Osteoblast (primary cell): Measurements from ENCODE around the gene TM7SF2. TPM values are rescaled to one million over a fixed set of nuclear protein-coding genes. Genes with fewer than 3 reads are reported as not detected.

Experiments used
- DNase-seq: peaks from one replicate; pipeline ENCODE4 v3.0.0; 2011; ENCODE audit warnings: low spot score, mixed read lengths; ENCODE audit not compliant: insufficient read length; ENCODE audit errors: missing footprints
- H2AFZ ChIP-seq: 2 replicates; pipeline ENCODE4 v1.6.0; 2011; ENCODE audit warnings: mild to moderate bottlenecking, low read length
- H3K27ac ChIP-seq: 2 replicates; pipeline ENCODE4 v1.5.1; 2011; ENCODE audit warnings: mild to moderate bottlenecking, low read depth, low read length, moderate library complexity
- H3K27me3 ChIP-seq: 2 replicates; pipeline ENCODE4 v1.6.0; 2012; ENCODE audit warnings: mild to moderate bottlenecking, control low read depth, inconsistent platforms, low read length, moderate library complexity; ENCODE audit not compliant: insufficient read depth
- H3K36me3 ChIP-seq: 2 replicates; pipeline ENCODE4 v1.5.1; 2011; ENCODE audit warnings: mild to moderate bottlenecking, low read length, control low read depth, moderate library complexity; ENCODE audit not compliant: insufficient read depth
- H3K4me1 ChIP-seq: 2 replicates; pipeline ENCODE4 v1.5.1; 2011; ENCODE audit warnings: mild to moderate bottlenecking, low read length, control low read depth, moderate library complexity; ENCODE audit not compliant: insufficient read depth
- H3K4me2 ChIP-seq: 2 replicates; pipeline ENCODE4 v1.6.0; 2011; ENCODE audit warnings: mild to moderate bottlenecking, low read length; ENCODE audit not compliant: insufficient read depth
- H3K4me3 ChIP-seq: fragments of 200-600 bp; sonication (generic); 3 replicates; pipeline ENCODE4 v1.5.1; 2012; ENCODE audit warnings: mild to moderate bottlenecking, low read length, inconsistent platforms; ENCODE audit not compliant: insufficient read depth
- H3K79me2 ChIP-seq: 2 replicates; pipeline ENCODE4 v1.6.0; 2012; ENCODE audit warnings: mild to moderate bottlenecking, low read length, control low read depth, inconsistent platforms; ENCODE audit not compliant: insufficient read depth
- H3K9me3 ChIP-seq: 2 replicates; pipeline ENCODE4 v1.5.1; 2011; ENCODE audit warnings: low read depth, low read length, control low read depth
- H4K20me1 ChIP-seq: 2 replicates; pipeline ENCODE4 v1.6.0; 2012; ENCODE audit warnings: mild to moderate bottlenecking, low read length, control low read depth; ENCODE audit not compliant: insufficient read depth
- CTCF ChIP-seq: IDR thresholded peaks from 2 replicates; pipeline ENCODE4 v1.5.1; 2011; ENCODE audit warnings: mild to moderate bottlenecking, low read depth, low read length, moderate library complexity; ENCODE audit errors: extremely low read depth
- total RNA-seq: library from RNA; depleted of rRNA; stranded (reverse); fragments of >200 nt; gene quantifications from 2 replicates; pipeline ENCODE4 v1.2.3, GENCODE V29; 2012

The TM7SF2 gene
- total RNA-seq, 1 donor: 10.1 TPM

GRCh38 chr11:65134952-65135632 is 23.4 kb downstream of the TM7SF2 start:
- H4K20me1 ChIP-seq: peaks cover 32% of the 10 kb centered on the region
- H2AFZ ChIP-seq: peak overlapping the region; percentile 93
- no peaks in the 10 kb centered on the region for H3K27me3 ChIP-seq
- peak overlapping the region; percentile 85 for H3K4me2 ChIP-seq
- H3K79me2 ChIP-seq: peaks cover 49% of the 10 kb centered on the region
- no peak for TF ChIP-seq CTCF
- no peaks in the 10 kb centered on the region for H3K9me3 ChIP-seq
- H3K4me3 ChIP-seq: peak overlapping the region; percentile 96
- DNase-seq: peak; percentile 98
- H3K4me1 ChIP-seq: peaks cover 18% of the 10 kb centered on the region
- H3K36me3 ChIP-seq: peaks cover 26% of the 10 kb centered on the region
- peak overlapping the region; percentile 99 for H3K27ac ChIP-seq

GRCh38 chr11:65135633-65136145 is 24.0 kb downstream of the TM7SF2 start:
- H3K79me2 ChIP-seq: peaks cover 45% of the 10 kb centered on the region
- no peaks in the 10 kb centered on the region for H3K27me3 ChIP-seq
- peaks cover 31% of the 10 kb centered on the region for H4K20me1 ChIP-seq
- peaks cover 22% of the 10 kb centered on the region for H3K36me3 ChIP-seq
- TF ChIP-seq CTCF: no peak
- H3K4me3 ChIP-seq: peak overlapping the region; percentile 96
- no peak for DNase-seq
- peaks cover 18% of the 10 kb centered on the region for H3K4me1 ChIP-seq
- H3K9me3 ChIP-seq: no peaks in the 10 kb centered on the region
- peak overlapping the region; percentile 85 for H3K4me2 ChIP-seq
- peak overlapping the region; percentile 78 for H2AFZ ChIP-seq
- H3K27ac ChIP-seq: peak overlapping the region; percentile 99

GRCh38 chr11:65136515-65137096 is 24.9 kb downstream of the TM7SF2 start:
- no peaks in the 10 kb centered on the region for H3K9me3 ChIP-seq
- peaks cover 36% of the 10 kb centered on the region for H3K79me2 ChIP-seq
- no peak for TF ChIP-seq CTCF
- peaks cover 13% of the 10 kb centered on the region for H3K36me3 ChIP-seq
- H3K4me2 ChIP-seq: no peak overlapping the region
- no peak overlapping the region for H3K4me3 ChIP-seq
- peaks cover 18% of the 10 kb centered on the region for H3K4me1 ChIP-seq
- peaks cover 6% of the 10 kb centered on the region for H3K27me3 ChIP-seq
- H2AFZ ChIP-seq: no peak overlapping the region
- H3K27ac ChIP-seq: no peak overlapping the region
- DNase-seq: no peak
- peaks cover 23% of the 10 kb centered on the region for H4K20me1 ChIP-seq

DNA sequence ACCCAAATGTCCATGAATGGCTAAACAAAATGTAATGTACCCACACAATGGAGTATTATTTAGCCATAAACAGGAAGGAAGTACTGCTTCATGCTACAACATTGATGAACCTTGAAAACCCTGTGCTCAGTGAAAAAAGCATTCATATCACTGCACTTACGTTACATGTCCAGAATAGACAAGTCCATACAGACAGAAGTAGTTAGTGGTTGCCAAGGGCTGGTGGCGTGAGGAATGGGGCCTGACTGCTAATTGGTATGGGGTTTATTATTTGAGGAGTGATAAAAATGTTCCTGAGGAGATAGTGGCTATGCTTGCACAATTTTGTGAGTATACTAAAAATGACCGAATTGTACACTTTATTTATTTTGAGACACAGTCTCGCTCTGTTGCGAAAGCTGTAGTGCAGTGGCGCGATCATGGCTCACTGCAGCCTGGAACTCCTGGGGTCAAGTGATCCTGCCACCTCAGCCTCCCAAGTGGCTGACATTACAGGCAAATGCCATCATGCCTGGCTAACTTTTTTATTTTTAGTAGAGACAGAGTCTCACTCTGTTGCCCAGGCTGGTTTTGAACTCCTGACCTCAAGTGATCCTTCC is 30.3 kb downstream of the TM7SF2 start:
- Histone ChIP-seq H3K4me1 (no peaks in the 10 kb centered on the region), H3K36me3 (no peaks in the 10 kb centered on the region), H3K27ac (no peak overlapping the region), H3K4me2 (no peak overlapping the region), H3K4me3 (no peak overlapping the region), H3K27me3 (peaks cover 22% of the 10 kb centered on the region), H4K20me1 (no peaks in the 10 kb centered on the region), H2AFZ (no peak overlapping the region), H3K9me3 (no peaks in the 10 kb centered on the region), H3K79me2 (no peaks in the 10 kb centered on the region)
- TF ChIP-seq CTCF: no peak
- DNase-seq: no peak
